ENCODE data around the gene ASPSCR1. TPM values are rescaled to one million over a fixed set of nuclear protein-coding genes. Genes with fewer than 3 reads are reported as not detected.

The ASPSCR1 gene
- total and polyA plus RNA-seq, 2 of the 4 experiments (the other 2 are of a cell fraction): 7.2 to 17.2 TPM

GRCh38 chr17:82034371-82035011 is 57.1 kb downstream of the ASPSCR1 start:
- ATAC-seq (ENCODE audit: low read depth): no peak
- CTCF ChIA-PET: no interaction called here

More at GRCh38 chr17:82034371-82035011, 57.1 kb downstream of the ASPSCR1 start:
- peaks cover 7 to 12% of the 10 kb centered on the region in 2 experiments for H3K79me1 ChIP-seq (ENCODE audit: low read depth in 1 of 2, low read length in 2 of 2)
- no peaks in the 10 kb centered on the region for H3K36me3 ChIP-seq (ENCODE audit: control insufficient read depth, insufficient read depth, low read length)
- 0 out of 2 replicates have a peak, but pooled peaks cover 7% of the 10 kb centered on the region for H3K9me1 ChIP-seq (ENCODE audit: insufficient read depth, low read length)
- H3K4ac ChIP-seq (ENCODE audit: low read depth, low read length): no peak overlapping the region
- H3K4me3 ChIP-seq (ENCODE audit: insufficient read depth, low read depth, low read length): no peak overlapping the region
- H4K5ac ChIP-seq (ENCODE audit: low read depth, low read length): no peak overlapping the region
- no peak overlapping the region for H2BK15ac ChIP-seq (ENCODE audit: low read depth, low read length)
- H4K20me1 ChIP-seq (ENCODE audit: insufficient read depth, low read length): peaks cover 5% of the 10 kb centered on the region
- no peak overlapping the region for H4K8ac ChIP-seq (ENCODE audit: low read depth in 2 of 2, low read length in 2 of 2)
- DNase-seq: no peak
- no peak overlapping the region for H3K56ac ChIP-seq (ENCODE audit: extremely low read depth, insufficient read depth, low read length)
- H3K18ac ChIP-seq (ENCODE audit: low read depth, low read length): no peak overlapping the region
- intact Hi-C loops (cut with micrococcal nuclease) (loop anchor here (10.0 kb wide), 1 partner anchor 290 kb away; no protein-coding TSS in a partner anchor), in situ Hi-C loops (cut with MboI; ENCODE audit: low sequenced_read_pairs) (loop anchor here (5.0 kb wide), 1 partner anchor 123 kb away; no protein-coding TSS in a partner anchor), dilution Hi-C loops (cut with HindIII; ENCODE audit: low sequenced_read_pairs, unreplicated experiment) (no loop called here)
- no peak overlapping the region for H3K27ac ChIP-seq (ENCODE audit: insufficient read depth, low read length)
- no peak overlapping the region for H3K14ac ChIP-seq (replicated peaks; ENCODE audit: low read depth, low read length)
- no peak for TF ChIP-seq SMC3 (IDR thresholded peaks at IDR 0.05; ENCODE audit: low read depth, low read length)
- TF ChIP-seq ELK1 (IDR thresholded peaks at IDR 0.05; ENCODE audit: borderline replicate concordance, low read depth, low read length): no peak
- no peak for TF ChIP-seq MXI1 (IDR thresholded peaks at IDR 0.05; ENCODE audit: borderline replicate concordance, low read depth, low read length)
- TF ChIP-seq MAZ (IDR thresholded peaks at IDR 0.05; ENCODE audit: borderline replicate concordance, low read depth, low read length): no peak
- TF ChIP-seq CHD1 (IDR thresholded peaks at IDR 0.05; ENCODE audit: low read depth, low read length): no peak
- no peak for TF ChIP-seq MAFK (IDR thresholded peaks at IDR 0.05; ENCODE audit: low read depth, low read length)
- no peak for TF ChIP-seq RAD21 (IDR thresholded peaks at IDR 0.05; ENCODE audit: low read length)
- no peak for TF ChIP-seq CEBPB (IDR thresholded peaks at IDR 0.05; ENCODE audit: low read depth, low read length)
- no peak for TF ChIP-seq BHLHE40 (IDR thresholded peaks at IDR 0.05; ENCODE audit: low read depth, low read length)
- TF ChIP-seq, protein P1, sequence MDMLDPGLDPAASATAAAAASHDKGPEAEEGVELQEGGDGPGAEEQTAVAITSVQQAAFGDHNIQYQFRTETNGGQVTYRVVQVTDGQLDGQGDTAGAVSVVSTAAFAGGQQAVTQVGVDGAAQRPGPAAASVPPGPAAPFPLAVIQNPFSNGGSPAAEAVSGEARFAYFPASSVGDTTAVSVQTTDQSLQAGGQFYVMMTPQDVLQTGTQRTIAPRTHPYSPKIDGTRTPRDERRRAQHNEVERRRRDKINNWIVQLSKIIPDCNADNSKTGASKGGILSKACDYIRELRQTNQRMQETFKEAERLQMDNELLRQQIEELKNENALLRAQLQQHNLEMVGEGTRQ (IDR thresholded peaks at IDR 0.05; ENCODE audit: low read depth, low read length): no peak
- no peak for TF ChIP-seq FOS (IDR thresholded peaks at IDR 0.05; ENCODE audit: low read depth, low read length)
- no peak for TF ChIP-seq RFX5 (IDR thresholded peaks at IDR 0.05; ENCODE audit: low read depth, low read length)
- TF ChIP-seq, protein P2, sequence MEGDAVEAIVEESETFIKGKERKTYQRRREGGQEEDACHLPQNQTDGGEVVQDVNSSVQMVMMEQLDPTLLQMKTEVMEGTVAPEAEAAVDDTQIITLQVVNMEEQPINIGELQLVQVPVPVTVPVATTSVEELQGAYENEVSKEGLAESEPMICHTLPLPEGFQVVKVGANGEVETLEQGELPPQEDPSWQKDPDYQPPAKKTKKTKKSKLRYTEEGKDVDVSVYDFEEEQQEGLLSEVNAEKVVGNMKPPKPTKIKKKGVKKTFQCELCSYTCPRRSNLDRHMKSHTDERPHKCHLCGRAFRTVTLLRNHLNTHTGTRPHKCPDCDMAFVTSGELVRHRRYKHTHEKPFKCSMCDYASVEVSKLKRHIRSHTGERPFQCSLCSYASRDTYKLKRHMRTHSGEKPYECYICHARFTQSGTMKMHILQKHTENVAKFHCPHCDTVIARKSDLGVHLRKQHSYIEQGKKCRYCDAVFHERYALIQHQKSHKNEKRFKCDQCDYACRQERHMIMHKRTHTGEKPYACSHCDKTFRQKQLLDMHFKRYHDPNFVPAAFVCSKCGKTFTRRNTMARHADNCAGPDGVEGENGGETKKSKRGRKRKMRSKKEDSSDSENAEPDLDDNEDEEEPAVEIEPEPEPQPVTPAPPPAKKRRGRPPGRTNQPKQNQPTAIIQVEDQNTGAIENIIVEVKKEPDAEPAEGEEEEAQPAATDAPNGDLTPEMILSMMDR (conservative IDR thresholded peaks at IDR 0.05; ENCODE audit: low read depth, low read length): no peak
- no peak for TF ChIP-seq POLR2A (IDR thresholded peaks at IDR 0.05; ENCODE audit: low read depth, low read length)
- TF ChIP-seq RCOR1 (IDR thresholded peaks at IDR 0.05; ENCODE audit: insufficient replicate concordance, low read length): no peak
- no peak overlapping the region for H2BK5ac ChIP-seq (ENCODE audit: low read depth, low read length, poor library complexity, severe bottlenecking)
- H2AK9ac ChIP-seq (replicated peaks; ENCODE audit: low read depth, low read length, poor library complexity): no peak overlapping the region
- no peak overlapping the region for H3K23ac ChIP-seq (ENCODE audit: low read depth, low read length)
- no peak overlapping the region for H3K9ac ChIP-seq (ENCODE audit: low read depth, low read length)
- peaks cover 11% of the 10 kb centered on the region for H3K4me1 ChIP-seq (ENCODE audit: control insufficient read depth, insufficient read depth, low read length)
- no peak overlapping the region for H4K91ac ChIP-seq (ENCODE audit: insufficient read depth, low read depth, low read length)
- POLR2A ChIA-PET (ENCODE audit: unreplicated experiment): no interaction called here
- H2BK20ac ChIP-seq (ENCODE audit: low read depth, low read length): no peak overlapping the region
- H2AK5ac ChIP-seq (ENCODE audit: low read depth, low read length): no peak overlapping the region
- WGBS, 2 experiments (ENCODE audit: extremely low coverage in 2 of 2, insufficient read length in 1 of 2): 45% methylated on average over 4 of the region's 23 CpGs; no CpG with 5 or more reads in 1 of the 2 experiments
- no TSS peak for BruUV-seq (replicated peaks)
- no peak overlapping the region for H3K4me2 ChIP-seq (ENCODE audit: low read depth, low read length)
- H3K27me3 ChIP-seq (ENCODE audit: control insufficient read depth, insufficient read depth, low read length): no peaks in the 10 kb centered on the region
- no peaks in the 10 kb centered on the region for H3K9me3 ChIP-seq (ENCODE audit: control insufficient read depth, insufficient read depth, low read length)
- H2AFZ ChIP-seq (replicated peaks; ENCODE audit: low read length, poor library complexity): no peak overlapping the region
- no peak overlapping the region for H2BK120ac ChIP-seq (ENCODE audit: low read depth, low read length)
